ENCODE measurements around the gene UTS2R. TPM values are rescaled to one million over a fixed set of nuclear protein-coding genes. Genes with fewer than 3 reads are reported as not detected.

The UTS2R gene
- total RNA-seq: 2.1 TPM
- long read RNA-seq, partial matches to known transcripts: 0 of 1 reads
- long read RNA-seq, other reads (novel, unspliced or antisense): 0 of 1 reads

- intact Hi-C loops (cut with micrococcal nuclease): no loop called here
- ATAC-seq (peak; percentile 51), DNase-seq (no peak)
These were observed at the start of gene UTS2R for GRCh38 chr17:82371333-82372248. UTS2R (plus strand) TSS chr17:82371765; CDS start chr17:82374325, 2,560 bp downstream.

DNA sequence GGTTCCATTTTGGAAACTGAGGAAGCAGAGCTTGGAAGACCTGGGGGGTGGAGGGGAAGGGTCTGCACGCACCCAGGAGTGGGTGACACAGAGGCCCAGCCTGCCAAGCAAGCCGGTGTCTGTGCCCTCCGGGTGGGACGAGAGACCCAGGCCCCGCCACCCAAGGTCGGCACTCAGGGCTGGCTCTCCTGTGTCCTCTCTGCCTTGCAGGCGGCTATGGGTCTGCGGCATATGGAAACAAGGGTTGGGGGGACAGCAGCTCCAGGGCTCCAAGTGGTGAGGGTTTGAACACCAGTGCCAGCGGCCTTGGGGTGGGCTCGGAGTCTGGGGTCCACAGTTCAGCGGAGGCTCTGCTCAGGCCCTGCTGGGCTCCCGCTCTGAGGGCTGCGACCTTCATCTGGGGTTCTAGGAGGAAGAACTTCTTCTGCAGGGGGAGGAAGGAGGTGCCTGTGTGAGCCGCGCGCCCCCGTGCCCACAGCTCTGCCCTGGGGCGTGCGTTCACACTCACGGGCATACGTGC, 49.6 kb upstream of the UTS2R start:
- ATAC-seq: no peak
- no peak for DNase-seq

DNA sequence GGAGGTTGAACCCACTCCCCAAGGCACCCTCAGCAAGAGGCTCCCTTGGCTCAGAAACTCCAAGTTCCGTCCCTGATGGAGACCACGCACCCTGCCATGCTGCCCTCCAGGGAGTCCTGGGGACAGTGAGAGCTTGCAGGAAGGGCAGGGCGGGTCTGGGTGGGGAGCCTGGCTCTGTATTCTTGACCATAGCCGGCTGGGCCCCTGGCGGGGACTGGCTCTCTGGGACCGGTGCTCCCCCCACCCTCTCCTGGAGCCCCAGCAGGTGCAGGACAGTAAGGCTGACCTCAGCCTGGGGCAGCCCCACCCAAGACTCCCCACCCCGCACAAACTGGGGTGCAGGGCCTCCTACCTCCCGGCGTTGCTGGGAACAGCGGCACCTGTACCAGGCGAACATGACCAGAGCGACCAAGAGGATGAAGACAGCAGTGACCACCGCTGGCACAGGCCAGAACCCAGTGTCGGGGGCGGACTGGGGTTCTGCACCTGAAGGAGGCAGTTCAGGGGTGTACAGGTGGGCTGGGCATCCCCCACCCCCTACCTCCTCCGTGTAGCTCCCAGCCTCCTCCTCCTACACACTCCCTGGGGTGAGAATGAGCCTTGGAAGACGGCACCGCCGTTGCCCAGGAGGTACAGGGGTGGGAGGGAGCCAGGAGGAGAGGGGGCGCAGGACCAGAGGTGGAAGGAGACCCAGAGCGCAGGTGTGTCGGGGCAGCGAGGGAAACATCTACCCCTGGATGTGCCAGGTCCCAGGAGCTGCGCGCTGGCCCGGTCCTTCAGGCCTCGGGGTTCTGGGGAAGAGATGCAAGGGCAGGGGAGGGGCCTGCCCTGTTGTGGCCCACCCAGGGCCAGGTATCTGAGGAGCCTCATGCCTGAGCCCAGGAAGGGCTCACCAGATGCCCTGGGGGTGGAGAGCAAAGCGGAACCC, 48.8 kb upstream of the UTS2R start:
- no peak for DNase-seq
- ATAC-seq: no peak
- intact Hi-C loops (cut with micrococcal nuclease): no loop called here

More for the DNA sequence above, 49.6 kb upstream of the UTS2R start:
- intact Hi-C loops (cut with micrococcal nuclease): no loop called here

GRCh38 chr17:82323514-82324234, 47.9 kb upstream of the UTS2R start:
- no peak for ATAC-seq
- intact Hi-C loops (cut with micrococcal nuclease): no loop called here
- DNase-seq: no peak

DNA sequence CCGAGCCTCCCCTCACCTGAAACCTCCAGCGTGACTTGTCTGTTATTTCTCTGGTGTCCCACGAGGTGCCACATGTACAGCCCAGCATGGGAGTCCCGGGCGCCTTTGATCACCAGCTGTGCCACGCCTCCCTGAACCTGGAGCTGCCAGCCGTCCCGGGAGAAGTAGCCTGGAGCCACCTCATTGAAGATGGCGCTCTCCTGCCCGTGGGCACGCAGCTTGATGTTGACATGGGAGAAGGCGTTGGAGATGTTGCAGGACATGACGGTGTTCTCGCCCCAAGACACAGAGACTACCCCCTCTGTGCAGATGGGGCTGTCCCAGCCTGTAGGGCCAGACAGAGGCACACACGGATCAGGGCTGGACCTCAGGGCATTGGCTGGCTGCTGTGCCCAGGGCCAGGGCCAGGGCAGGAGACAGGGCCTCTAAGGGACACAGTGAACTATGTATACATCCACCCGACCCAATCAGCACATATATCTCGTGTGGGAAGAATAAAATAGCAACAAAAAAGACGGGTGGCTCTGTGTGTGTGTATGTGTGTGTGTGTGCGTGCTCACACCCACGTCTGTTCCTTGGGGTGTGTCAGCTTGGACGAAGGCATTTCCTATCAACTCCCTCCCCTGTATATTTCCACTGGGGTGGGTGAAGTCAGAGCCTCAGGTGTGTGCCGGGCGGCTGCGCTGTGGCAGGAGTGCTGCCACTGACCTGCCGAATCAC, 46.8 kb upstream of the UTS2R start:
- intact Hi-C loops (cut with micrococcal nuclease): no loop called here
- no peak for DNase-seq

DNA sequence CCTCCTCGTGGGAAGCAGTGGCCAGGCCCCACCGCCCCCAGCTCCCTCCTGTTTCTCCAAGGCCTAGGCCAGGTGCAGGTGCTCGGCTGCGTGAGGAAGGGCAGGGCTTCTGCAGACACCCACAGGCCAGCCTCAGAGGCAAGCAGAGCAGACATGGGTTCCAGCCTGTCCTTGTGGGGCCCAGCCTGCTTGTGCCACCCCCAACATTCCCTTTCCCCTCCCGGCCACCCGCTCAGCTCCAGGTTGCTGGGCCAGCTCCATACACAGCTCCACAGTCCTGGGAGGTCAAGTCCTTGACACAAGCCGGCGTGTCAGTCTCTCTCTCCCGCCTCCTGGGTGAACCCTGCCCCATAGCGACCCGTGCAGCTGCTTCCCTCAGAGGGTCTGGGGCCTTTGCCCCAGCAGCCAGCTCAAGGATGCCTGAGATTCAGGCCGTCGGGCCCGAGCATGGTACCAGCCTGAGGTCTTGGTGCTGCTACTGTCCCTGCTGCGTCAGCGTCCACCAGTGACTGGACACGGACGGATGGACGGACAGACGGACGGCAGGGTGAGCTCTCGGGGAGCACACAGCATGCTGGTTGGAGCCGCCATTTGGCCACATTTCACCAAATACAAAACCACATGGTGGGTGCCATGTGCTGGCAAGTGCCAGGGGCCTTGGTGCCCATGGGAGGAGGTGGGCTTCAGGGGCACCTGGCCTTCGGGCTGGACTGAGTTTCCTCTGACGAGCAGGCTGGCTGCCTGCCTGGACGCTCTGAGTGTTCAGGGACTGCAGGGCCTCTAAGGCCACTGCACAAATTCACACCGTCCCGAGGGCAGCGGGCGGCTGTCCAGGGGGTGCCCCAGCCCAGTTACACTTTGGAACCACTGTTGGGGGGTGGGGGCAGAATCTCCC, 46.0 kb upstream of the UTS2R start:
- intact Hi-C loops (cut with micrococcal nuclease): no loop called here
- ATAC-seq (no peak), DNase-seq (no peak)

More for the DNA sequence above, 46.8 kb upstream of the UTS2R start:
- no peak for ATAC-seq

DNA sequence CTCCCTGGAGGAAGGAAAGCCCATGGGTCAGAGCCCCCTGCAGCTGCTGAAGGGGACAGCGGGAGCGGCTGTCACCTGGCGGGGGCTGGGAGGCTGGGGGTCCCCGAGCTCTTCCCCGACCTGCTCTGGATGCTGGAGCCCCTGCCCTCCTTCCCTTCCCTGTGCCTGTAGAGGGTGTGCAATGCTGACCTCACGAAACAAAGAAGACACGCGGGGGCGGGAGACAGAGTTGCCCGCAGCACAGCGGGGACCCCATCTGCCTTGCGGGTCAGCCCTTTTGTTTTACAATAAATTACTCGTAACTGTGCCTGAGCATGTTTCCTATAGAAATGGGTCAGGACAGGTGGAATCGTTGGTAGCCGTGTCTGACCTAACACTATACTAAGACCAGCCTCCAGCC, 44.3 kb upstream of the UTS2R start:
- DNase-seq: no peak
- ATAC-seq: no peak
- intact Hi-C loops (cut with micrococcal nuclease): no loop called here

GRCh38 chr17:82327757-82328140, 43.8 kb upstream of the UTS2R start:
- intact Hi-C loops (cut with micrococcal nuclease): no loop called here

DNA sequence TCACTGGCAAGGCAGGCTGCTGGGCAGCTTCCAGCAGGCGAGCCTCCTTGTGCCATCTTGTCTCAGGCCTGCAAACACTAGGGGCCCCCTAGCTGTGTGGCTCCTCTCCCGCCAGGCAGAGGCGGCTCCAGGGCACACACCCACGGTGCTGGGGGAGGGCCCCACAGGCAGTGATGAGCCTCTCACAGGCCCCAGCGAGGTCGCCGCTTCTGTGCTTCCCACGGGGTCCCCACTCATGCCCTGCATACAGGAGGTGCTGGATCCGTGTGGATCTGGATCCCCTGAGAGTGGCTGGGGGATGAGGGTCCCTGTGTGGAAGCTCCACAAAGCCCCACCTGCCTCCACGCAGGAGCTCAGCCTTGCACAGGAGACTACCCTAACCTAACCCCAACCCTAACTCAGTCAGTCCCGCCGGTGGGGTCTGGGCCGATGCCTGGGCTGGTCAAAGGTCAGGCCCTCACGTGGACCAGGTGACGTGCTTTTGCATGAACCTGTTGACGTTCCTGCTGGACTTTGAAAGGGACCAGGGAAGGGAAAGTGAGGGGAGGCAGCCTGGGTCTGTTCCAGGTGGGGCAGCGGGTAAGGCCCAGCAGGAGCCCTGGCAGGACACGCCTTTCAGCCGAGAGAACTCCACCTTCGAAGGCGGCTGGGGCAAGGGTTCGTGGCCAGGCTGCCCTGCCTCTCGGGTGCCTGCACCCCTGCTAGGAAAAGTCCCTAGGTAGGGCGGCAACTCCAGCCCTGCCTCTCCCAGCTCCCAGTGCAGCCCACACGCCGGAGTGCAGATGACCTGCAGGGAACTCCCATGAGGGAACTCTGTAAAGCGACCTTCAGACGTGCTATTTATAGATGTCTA, 43.2 kb upstream of the UTS2R start:
- no peak for DNase-seq
- ATAC-seq: no peak
- intact Hi-C loops (cut with micrococcal nuclease): no loop called here

More at GRCh38 chr17:82327757-82328140, 43.8 kb upstream of the UTS2R start:
- ATAC-seq: no peak
- DNase-seq: no peak

DNA sequence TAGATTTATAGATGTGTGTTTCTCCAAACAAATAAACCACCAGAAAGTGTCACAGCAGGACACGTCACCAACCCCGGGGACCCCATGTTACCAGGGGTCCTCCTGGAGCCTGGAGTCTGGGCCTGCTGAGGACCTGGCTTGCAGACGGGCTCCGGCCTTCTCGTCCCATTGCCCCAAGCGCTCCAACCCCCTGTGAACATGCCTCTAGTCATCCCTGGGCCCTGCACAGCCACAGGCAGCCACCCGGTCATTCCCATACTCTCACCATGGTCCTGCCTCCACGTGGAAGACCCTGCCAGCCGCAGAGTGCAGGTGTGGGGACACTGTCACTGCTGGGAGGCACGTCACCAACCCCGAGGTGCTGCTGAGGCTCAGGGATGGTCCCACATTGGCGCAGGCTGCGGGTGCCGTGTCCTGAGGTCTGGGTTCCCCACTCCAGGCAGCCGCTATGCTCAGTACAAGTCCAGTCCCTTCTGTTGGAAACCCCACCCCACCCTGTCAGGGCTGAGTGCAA, 42.5 kb upstream of the UTS2R start:
- ATAC-seq (no peak), DNase-seq (no peak)
- intact Hi-C loops (cut with micrococcal nuclease): no loop called here

DNA sequence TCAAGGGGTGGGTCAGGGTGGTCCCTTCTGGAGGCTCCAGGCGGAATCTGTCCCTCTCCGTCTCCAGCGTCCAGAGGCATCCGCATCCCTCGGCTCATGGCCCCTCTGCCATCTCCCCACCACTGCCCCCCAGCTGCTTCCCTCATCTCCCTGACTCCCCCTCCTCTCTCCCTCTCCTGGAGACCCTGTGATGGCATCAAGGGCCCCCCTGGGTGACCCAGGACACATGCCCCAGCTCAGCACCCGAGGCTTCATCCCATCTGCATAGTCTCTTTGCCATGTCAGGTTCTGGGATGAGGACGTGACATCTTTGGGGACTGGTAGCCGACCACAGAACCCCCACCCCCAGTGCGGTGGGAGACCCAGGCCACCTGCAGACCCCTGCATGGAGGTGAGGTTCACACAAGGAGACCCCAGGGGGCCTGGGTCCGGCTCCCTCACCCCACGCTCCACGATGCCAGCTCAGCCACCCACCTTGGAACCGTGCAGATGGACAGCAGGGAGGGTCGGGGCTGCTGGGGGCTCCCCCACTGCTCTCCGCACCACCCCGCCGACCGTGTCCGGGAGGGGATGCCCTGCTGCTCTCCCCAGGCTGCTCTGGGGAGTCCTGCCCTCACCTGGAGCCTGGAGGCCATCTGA, 41.8 kb upstream of the UTS2R start:
- intact Hi-C loops (cut with micrococcal nuclease): no loop called here
- no peak for ATAC-seq
- DNase-seq: no peak

- DNase-seq (peak; percentile 52), ATAC-seq (no peak)
- intact Hi-C loops (cut with micrococcal nuclease): no loop called here
These were observed 41.0 kb upstream of the UTS2R start for GRCh38 chr17:82330322-82331239.

DNA sequence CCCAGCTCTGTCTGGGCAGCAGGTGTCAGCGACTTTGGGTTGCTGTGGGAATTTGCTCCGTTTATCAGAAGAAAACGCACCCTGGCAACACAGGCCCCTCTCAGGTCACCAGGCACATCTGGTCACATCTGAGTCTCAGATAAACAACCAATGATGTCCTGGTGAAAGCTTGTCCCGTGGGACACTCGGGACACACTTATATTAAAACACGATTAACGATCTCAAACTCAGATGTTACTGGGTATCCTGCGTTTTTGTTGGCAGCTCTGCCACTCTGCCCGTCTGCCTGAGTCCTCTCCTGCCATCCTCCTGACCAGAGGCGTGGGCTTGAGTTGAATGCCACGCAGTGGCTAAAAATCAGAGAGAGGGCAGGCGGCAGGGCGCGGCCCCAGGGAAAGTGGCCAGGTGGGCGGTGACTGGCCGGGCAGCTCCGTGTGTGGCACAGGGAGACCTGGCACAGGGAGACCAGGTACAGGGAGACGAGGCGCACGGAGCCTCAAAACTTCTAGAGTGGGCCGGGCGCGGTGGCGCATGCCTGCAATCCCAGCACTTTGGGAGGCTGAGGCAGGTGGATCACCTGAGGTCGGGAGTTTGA, 40.1 kb upstream of the UTS2R start:
- ATAC-seq (no peak), DNase-seq (no peak)
- intact Hi-C loops (cut with micrococcal nuclease): no loop called here

GRCh38 chr17:82332669-82333278, 38.8 kb upstream of the UTS2R start:
- peak; percentile 51 for ATAC-seq

More at GRCh38 chr17:82332669-82333278, 38.8 kb upstream of the UTS2R start:
- intact Hi-C loops (cut with micrococcal nuclease): no loop called here
- peak; percentile 65 for DNase-seq
